ENCODE measurements around the gene ACER1. TPM values are rescaled to one million over a fixed set of nuclear protein-coding genes. Genes with fewer than 3 reads are reported as not detected.

Gene ACER1
- total and polyA plus RNA-seq, 2 experiments from 2014 or later, result not detected

DNA sequence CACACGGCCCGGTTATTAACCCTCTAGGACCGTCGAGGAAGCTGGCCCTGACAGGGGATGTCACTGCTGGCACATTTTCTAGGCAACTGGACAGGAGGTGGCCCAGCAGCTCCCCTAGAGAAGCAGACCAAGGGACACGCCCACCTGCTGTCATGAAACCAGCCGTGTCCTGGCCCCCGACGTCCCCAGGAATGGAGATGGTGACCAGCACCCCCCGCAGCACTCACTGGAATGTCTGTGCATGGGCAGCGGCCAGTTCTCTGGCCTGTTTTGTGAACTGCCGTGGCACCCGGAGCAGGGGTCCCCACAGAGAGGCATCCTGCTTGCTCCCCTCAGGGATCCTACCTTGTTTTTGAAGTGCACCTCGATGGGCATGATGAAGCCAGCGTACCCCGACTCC, 71.5 kb downstream of the ACER1 start:
- Histone ChIP-seq H3K27ac (ENCODE audit: low read depth) (no peak overlapping the region), H3K79me2 (replicated peaks; ENCODE audit: insufficient read depth) (peaks cover 77% of the 10 kb centered on the region), H3K27me3 (ENCODE audit: insufficient read depth) (no peaks in the 10 kb centered on the region), H3K4me2 (no peak overlapping the region), H4K20me1 (replicated peaks; ENCODE audit: insufficient read depth) (peaks cover 33% of the 10 kb centered on the region), H2AFZ (no peak overlapping the region), H3F3A (replicated peaks; ENCODE audit: low read depth) (no peaks in the 10 kb centered on the region), H3K4me1 (ENCODE audit: insufficient read depth) (0 out of 2 replicates have a peak, but pooled peaks cover 6% of the 10 kb centered on the region), H3K4me3 (no peak overlapping the region), H3K9me2 (ENCODE audit: insufficient read depth) (no peaks in the 10 kb centered on the region), H3K36me3 (ENCODE audit: insufficient read depth) (no peaks in the 10 kb centered on the region)
- Mint-ChIP-seq H3K27ac (no peak overlapping the region), H3K27me3 (ENCODE audit: insufficient read depth, low read depth, poor library complexity) (peaks cover 13% of the 10 kb centered on the region), H3K4me1 (peaks cover 11% of the 10 kb centered on the region), H3K9me3 (no peaks in the 10 kb centered on the region), H3K36me3 (ENCODE audit: low read depth) (peaks cover 62% of the 10 kb centered on the region), H3K4me3 (no peak overlapping the region)
- no peak for ATAC-seq
- TF ChIP-seq NANOG (IDR thresholded peaks at IDR 0.05; ENCODE audit: borderline replicate concordance) (no peak), EZH2phosphoT487 (IDR thresholded peaks at IDR 0.05; ENCODE audit: unreplicated experiment) (no peak), ZNF331 (CRISPR knock-in tag; IDR thresholded peaks at IDR 0.05; ENCODE audit: low read depth) (no peak), EZH2 (IDR thresholded peaks at IDR 0.05; ENCODE audit: low read depth, unreplicated experiment) (no peak), CTCF (conservative IDR thresholded peaks at IDR 0.05; ENCODE audit: low read depth in 2 of 2) (no peak), REST (IDR thresholded peaks at IDR 0.05; ENCODE audit: unreplicated experiment) (no peak), ZNF114 (CRISPR knock-in tag; IDR thresholded peaks at IDR 0.05) (no peak), STAT1 (IDR thresholded peaks at IDR 0.05; ENCODE audit: unreplicated experiment) (no peak), POLR2AphosphoS5 (IDR thresholded peaks at IDR 0.05; ENCODE audit: low read depth) (no peak)
- TF ChIP-seq, protein P1, sequence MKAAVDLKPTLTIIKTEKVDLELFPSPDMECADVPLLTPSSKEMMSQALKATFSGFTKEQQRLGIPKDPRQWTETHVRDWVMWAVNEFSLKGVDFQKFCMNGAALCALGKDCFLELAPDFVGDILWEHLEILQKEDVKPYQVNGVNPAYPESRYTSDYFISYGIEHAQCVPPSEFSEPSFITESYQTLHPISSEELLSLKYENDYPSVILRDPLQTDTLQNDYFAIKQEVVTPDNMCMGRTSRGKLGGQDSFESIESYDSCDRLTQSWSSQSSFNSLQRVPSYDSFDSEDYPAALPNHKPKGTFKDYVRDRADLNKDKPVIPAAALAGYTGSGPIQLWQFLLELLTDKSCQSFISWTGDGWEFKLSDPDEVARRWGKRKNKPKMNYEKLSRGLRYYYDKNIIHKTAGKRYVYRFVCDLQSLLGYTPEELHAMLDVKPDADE (IDR thresholded peaks at IDR 0.05), result no peak
- TF ChIP-seq, protein P2, sequence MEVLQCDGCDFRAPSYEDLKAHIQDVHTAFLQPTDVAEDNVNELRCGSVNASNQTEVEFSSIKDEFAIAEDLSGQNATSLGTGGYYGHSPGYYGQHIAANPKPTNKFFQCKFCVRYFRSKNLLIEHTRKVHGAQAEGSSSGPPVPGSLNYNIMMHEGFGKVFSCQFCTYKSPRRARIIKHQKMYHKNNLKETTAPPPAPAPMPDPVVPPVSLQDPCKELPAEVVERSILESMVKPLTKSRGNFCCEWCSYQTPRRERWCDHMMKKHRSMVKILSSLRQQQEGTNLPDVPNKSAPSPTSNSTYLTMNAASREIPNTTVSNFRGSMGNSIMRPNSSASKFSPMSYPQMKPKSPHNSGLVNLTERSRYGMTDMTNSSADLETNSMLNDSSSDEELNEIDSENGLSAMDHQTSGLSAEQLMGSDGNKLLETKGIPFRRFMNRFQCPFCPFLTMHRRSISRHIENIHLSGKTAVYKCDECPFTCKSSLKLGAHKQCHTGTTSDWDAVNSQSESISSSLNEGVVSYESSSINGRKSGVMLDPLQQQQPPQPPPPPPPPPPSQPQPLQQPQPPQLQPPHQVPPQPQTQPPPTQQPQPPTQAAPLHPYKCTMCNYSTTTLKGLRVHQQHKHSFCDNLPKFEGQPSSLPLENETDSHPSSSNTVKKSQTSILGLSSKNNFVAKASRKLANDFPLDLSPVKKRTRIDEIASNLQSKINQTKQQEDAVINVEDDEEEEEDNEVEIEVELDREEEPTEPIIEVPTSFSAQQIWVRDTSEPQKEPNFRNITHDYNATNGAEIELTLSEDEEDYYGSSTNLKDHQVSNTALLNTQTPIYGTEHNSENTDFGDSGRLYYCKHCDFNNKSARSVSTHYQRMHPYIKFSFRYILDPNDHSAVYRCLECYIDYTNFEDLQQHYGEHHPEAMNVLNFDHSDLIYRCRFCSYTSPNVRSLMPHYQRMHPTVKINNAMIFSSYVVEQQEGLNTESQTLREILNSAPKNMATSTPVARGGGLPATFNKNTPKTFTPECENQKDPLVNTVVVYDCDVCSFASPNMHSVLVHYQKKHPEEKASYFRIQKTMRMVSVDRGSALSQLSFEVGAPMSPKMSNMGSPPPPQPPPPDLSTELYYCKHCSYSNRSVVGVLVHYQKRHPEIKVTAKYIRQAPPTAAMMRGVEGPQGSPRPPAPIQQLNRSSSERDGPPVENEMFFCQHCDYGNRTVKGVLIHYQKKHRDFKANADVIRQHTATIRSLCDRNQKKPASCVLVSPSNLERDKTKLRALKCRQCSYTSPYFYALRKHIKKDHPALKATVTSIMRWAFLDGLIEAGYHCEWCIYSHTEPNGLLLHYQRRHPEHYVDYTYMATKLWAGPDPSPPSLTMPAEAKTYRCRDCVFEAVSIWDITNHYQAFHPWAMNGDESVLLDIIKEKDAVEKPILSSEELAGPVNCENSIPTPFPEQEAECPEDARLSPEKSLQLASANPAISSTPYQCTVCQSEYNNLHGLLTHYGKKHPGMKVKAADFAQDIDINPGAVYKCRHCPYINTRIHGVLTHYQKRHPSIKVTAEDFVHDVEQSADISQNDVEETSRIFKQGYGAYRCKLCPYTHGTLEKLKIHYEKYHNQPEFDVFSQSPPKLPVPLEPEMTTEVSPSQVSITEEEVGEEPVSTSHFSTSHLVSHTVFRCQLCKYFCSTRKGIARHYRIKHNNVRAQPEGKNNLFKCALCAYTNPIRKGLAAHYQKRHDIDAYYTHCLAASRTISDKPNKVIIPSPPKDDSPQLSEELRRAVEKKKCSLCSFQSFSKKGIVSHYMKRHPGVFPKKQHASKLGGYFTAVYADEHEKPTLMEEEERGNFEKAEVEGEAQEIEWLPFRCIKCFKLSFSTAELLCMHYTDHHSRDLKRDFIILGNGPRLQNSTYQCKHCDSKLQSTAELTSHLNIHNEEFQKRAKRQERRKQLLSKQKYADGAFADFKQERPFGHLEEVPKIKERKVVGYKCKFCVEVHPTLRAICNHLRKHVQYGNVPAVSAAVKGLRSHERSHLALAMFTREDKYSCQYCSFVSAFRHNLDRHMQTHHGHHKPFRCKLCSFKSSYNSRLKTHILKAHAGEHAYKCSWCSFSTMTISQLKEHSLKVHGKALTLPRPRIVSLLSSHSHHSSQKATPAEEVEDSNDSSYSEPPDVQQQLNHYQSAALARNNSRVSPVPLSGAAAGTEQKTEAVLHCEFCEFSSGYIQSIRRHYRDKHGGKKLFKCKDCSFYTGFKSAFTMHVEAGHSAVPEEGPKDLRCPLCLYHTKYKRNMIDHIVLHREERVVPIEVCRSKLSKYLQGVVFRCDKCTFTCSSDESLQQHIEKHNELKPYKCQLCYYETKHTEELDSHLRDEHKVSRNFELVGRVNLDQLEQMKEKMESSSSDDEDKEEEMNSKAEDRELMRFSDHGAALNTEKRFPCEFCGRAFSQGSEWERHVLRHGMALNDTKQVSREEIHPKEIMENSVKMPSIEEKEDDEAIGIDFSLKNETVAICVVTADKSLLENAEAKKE (CRISPR knock-in tag; IDR thresholded peaks at IDR 0.05), result no peak
- no peak for DNase-seq (ENCODE audit: low spot score)
